Prostate gland (tissue), 2 donors: ENCODE results near the gene MYH16.

Experiments used
- POLR2A ChIP-seq: fragments of 450-650 bp; IDR thresholded peaks from one replicate; pipeline ENCODE4 v1.6.1; 2016; ENCODE audit warnings: antibody characterized with exemption, mild to moderate bottlenecking
- TF ChIP-seq, protein P1 (sequence below), 4 experiments: fragments of 200-600 bp in 2 of 4; fragments of 450-650 bp in 2 of 4; sonication (generic) in 2 of 4; IDR thresholded peaks; 1 replicate in 3 of 4; 2 replicates in 1 of 4; pipeline ENCODE4 v1.5.1; 2016 to 2019; ENCODE audit warnings: antibody characterized with exemption in 4 of 4, mild to moderate bottlenecking in 2 of 4, moderate library complexity in 2 of 4

DNA sequence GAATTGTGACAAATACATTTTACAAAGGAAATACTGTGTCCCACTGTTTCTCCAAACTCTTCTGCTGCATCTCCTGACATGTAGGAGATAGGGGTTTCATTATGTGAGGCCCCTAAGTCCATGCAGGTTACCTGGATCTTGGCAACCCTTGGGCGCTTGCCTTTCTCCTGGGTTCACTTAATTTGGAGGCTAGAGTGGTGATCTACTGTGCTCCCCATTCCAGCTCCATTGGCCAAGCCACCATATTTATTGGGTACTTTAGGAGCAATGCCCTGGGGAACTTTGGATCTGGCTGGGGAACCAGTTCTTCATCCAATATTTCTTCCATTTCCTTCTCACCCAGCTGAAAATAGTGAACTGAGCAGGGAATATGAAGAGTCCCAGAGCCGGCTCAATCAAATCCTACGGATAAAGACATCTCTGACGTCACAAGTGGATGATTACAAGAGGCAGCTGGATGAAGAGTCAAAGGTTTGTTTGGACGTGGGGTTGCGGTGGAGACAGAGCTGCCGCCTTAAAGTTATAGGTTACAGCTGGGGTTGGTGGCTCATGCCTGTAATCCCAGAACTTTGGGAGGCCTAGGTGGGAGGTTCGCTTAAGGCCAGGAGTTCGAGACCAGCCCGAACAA is 18.5 kb downstream of the MYH16 start:
- TF ChIP-seq, protein P1, sequence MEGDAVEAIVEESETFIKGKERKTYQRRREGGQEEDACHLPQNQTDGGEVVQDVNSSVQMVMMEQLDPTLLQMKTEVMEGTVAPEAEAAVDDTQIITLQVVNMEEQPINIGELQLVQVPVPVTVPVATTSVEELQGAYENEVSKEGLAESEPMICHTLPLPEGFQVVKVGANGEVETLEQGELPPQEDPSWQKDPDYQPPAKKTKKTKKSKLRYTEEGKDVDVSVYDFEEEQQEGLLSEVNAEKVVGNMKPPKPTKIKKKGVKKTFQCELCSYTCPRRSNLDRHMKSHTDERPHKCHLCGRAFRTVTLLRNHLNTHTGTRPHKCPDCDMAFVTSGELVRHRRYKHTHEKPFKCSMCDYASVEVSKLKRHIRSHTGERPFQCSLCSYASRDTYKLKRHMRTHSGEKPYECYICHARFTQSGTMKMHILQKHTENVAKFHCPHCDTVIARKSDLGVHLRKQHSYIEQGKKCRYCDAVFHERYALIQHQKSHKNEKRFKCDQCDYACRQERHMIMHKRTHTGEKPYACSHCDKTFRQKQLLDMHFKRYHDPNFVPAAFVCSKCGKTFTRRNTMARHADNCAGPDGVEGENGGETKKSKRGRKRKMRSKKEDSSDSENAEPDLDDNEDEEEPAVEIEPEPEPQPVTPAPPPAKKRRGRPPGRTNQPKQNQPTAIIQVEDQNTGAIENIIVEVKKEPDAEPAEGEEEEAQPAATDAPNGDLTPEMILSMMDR (IDR thresholded peaks at IDR 0.05): no peak
- no peak for TF ChIP-seq POLR2A
